WTC11 (cell line): ENCODE results near the gene PCBP3.

ENCODE experiments used
- ATF3 ChIP-seq: sonication (generic); formaldehyde crosslinking; conservative IDR thresholded peaks from 2 replicates; pipeline ENCODE4 v1.8.1; 2022; ENCODE audit warnings: mild to moderate bottlenecking, missing genetic modification reagents
- CREB1 ChIP-seq: sonication (generic); formaldehyde crosslinking; IDR thresholded peaks from 2 replicates; pipeline ENCODE4 v1.8.0; 2023; ENCODE audit warnings: mild to moderate bottlenecking, missing genetic modification reagents
- CTCF ChIP-seq: fragments of 200-600 bp; IDR thresholded peaks from 2 replicates; pipeline ENCODE4 v1.8.0; 2022; ENCODE audit warnings: antibody characterized with exemption
- ELF4 ChIP-seq: sonication (generic); formaldehyde crosslinking; IDR thresholded peaks from 2 replicates; pipeline ENCODE4 v1.8.1; 2022; ENCODE audit warnings: low read depth, mild to moderate bottlenecking, moderate library complexity, missing genetic modification reagents
- ETV6 ChIP-seq: sonication (generic); formaldehyde crosslinking; IDR thresholded peaks from 2 replicates; pipeline ENCODE4 v1.8.1; 2022; ENCODE audit warnings: mild to moderate bottlenecking, missing genetic modification reagents
- IRF2 ChIP-seq: sonication (generic); formaldehyde crosslinking; IDR thresholded peaks from 2 replicates; pipeline ENCODE4 v1.8.0; 2022; ENCODE audit warnings: low read depth, missing genetic modification reagents, borderline replicate concordance
- NFYB ChIP-seq: sonication (generic); formaldehyde crosslinking; conservative IDR thresholded peaks from 2 replicates; pipeline ENCODE4 v1.8.0; 2022; ENCODE audit warnings: low read depth, missing genetic modification reagents
- NR2C2 ChIP-seq: sonication (generic); formaldehyde crosslinking; IDR thresholded peaks from 2 replicates; pipeline ENCODE4 v1.8.0; 2022; ENCODE audit warnings: mild to moderate bottlenecking, missing genetic modification reagents
- TP53 ChIP-seq: sonication (generic); formaldehyde crosslinking; IDR thresholded peaks from 2 replicates; pipeline ENCODE4 v1.8.1; 2023; ENCODE audit warnings: mild to moderate bottlenecking, missing genetic modification reagents
- ZNF232 ChIP-seq: sonication (generic); formaldehyde crosslinking; IDR thresholded peaks from 2 replicates; pipeline ENCODE4 v1.8.0; 2022; ENCODE audit warnings: mild to moderate bottlenecking, missing genetic modification reagents
- ZNF263 ChIP-seq: sonication (generic); formaldehyde crosslinking; IDR thresholded peaks from 2 replicates; pipeline ENCODE4 v1.8.1; 2022; ENCODE audit warnings: low read depth, mild to moderate bottlenecking, moderate library complexity, missing genetic modification reagents
- ZNF317 ChIP-seq: sonication (generic); formaldehyde crosslinking; IDR thresholded peaks from 2 replicates; pipeline ENCODE4 v1.8.1; 2023; ENCODE audit warnings: low read depth, mild to moderate bottlenecking, moderate library complexity, missing genetic modification reagents, borderline replicate concordance

GRCh38 chr21:45892916-45893739 is 249.6 kb downstream of the PCBP3 start:
- TF ChIP-seq ELF4 (no peak), CTCF (no peak), IRF2 (CRISPR knock-in tag) (no peak), ZNF232 (no peak), CREB1 (CRISPR knock-in tag) (no peak), ETV6 (CRISPR knock-in tag) (no peak), NR2C2 (CRISPR knock-in tag) (no peak), NFYB (CRISPR knock-in tag) (no peak), ATF3 (CRISPR knock-in tag) (no peak), ZNF317 (CRISPR knock-in tag) (no peak), ZNF263 (no peak), TP53 (CRISPR knock-in tag) (no peak)
